Islet precursor cell (in vitro differentiated cells): ENCODE data around the gene UQCRC2.
A peak's percentile ranks its signal among the peaks of the same experiment; 100 is the strongest.
"Not testable (repeated sequence)": the region's sequence is repeated elsewhere in the genome, so short reads cannot be mapped to it uniquely, and the experiment has no call there.

ENCODE experiments used
- DNase-seq: peaks from one replicate; pipeline ENCODE4 v3.0.0-alpha.2; 2018

UQCRC2 gene

DNA sequence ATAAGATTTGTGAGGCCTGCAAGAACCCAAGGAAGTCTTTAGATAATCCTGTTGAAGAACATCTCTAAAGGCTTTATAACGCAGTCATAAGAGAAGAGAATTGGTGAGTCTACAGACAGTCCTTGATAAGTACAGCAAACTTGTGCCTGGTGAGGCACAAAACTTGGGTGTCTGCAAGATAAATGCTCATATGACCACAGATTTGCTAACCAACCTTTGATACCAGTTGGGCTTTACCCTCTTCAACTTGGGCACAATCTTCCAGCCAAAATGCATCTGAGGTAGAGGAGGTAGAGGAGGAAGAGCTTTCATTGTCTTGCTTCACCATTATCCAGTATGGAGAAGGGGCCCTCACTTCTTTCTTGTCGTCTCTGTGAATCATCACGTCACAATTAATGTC, 30.9 kb downstream of the UQCRC2 start:
- no peak for DNase-seq

DNA sequence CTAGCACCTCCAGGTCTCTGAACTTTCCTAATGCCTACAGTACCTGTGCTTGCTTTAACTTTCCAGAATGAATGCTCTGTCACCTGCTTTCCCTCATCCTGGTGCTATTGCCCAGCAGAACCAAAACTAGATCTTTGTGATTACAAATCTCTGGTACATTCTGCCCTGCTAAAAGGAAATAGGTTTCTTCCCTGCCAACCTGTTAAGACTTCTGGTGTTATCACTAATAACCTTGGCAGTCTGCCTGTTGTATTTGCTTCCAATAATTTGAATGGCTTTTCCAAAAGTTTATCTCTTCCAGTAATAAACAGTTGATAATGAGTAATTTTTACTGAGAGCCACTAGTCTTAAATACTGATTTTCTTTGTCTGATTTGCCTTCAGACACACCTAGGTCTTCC, 32.4 kb downstream of the UQCRC2 start:
- no peak for DNase-seq

- no peak for DNase-seq
Measured at GRCh38 chr16:21986692-21987246, 33.6 kb downstream of the UQCRC2 start.

GRCh38 chr16:21987498-21987897, 34.3 kb downstream of the UQCRC2 start:
- DNase-seq: no peak

- no peak for DNase-seq
Measured at GRCh38 chr16:21989133-21989532, 36.0 kb downstream of the UQCRC2 start.

- DNase-seq: no peak
Measured at GRCh38 chr16:21989751-21990150, 36.6 kb downstream of the UQCRC2 start.

DNA sequence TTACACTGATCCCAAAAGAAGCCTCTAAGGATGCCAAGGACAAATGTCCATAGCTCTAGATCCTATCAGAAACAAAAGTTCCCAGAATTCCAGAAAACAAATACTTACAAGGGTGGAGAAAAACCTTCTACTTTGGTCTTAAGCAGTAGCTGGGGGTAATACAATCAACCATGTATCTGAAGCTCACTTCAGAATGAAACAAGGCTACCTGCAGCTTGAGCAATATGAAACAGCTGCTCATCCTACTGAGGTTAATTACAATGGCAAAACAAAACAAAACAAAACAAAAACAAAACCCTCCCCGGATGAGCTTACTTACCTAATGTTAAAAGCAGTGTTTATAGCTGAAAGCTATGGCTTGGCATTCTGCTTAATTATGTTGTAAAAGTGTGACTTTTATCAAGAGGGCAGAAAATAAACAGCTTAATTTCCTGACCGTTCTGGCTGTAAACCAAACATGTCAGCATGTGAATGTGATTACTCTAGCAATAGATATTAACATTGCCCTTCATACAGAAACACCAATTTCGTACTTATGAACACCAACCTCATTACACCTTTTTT, 37.3 kb downstream of the UQCRC2 start:
- DNase-seq: no peak

DNA sequence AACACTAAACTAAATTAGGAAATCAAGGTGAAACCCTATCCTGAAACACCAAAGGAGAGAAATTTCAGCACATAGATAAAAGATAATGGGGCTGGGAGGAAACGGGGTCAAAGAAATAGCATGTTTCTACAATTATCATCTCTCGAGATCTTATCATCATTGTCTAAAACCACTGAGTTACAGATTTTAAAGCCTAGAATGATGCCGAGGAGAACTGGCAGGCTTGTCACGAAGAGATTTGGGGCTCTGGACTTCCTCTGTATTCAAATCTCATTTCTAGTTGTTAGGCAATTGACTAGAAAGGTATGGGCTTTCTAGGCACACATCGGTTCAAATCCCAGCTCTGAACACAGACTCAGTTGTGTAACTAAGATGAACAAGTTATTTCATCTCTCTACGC, 38.5 kb downstream of the UQCRC2 start:
- DNase-seq: no peak

DNA sequence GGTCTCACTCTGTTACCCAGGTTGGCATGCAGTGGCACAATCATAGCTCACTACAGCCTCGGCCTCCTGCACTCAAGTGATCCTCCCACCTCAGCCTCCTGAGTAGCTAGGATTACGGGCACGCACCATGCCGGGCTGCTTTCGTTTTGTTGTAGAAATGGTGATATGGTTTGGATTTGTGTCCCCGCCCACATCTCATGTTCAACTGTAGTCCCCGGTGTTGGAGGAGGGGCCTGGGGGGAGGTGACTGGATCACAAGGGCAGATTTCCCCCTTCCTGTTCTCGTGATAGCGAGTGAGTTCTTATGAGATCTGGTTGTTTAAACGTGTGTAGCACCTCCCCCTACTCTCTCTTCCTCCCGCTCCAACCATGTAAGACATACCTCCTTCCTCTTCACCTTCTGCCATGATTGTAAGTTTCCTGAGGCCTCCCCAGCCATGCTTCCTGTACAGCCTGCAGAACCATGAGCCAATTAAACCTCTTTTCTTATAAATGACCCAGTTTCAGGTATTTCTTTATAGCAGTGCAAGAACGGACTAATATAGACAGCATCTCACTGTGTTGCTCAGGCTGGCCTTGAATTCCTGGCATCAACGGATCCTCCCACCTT, 41.8 kb downstream of the UQCRC2 start:
- no peak for DNase-seq

DNA sequence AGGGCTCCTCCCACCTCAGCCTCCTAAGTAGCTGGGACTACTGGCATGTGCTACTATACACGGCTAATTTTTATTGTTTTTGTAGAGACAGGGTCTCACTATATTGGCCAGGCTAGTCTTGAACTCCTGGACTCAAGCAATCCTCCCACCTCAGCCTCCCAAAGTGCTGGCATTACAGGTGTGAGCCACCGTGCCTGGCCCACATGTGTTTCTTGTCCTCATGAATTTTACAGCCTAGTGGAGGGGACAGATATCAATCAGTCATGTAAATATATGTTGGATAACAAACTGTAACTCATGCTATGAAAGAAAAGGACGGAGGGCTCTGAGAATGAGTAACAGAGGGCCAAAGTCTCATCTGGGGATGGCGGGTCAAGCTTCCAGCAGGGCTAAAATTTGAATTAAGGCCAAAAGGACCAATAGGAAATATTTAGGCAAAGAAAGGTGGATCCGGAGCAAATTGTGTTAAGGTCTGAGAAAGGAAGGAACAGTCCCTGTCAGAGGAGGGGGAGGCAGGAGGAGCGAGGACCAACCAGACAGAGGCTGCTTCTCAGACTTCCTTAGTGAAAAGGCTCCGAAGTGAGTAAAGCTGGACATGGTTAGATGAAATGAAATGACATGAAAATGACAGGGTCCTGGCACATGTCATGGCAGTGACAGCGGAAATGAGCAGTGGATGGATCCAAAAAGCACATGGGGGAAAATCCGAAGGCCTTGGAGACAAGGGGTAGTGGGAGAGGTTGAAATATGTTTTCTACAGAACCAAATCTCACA, 43.9 kb downstream of the UQCRC2 start:
- no peak for DNase-seq

- no peak for DNase-seq
Measured at GRCh38 chr16:21997697-21998480, 44.7 kb downstream of the UQCRC2 start.

DNA sequence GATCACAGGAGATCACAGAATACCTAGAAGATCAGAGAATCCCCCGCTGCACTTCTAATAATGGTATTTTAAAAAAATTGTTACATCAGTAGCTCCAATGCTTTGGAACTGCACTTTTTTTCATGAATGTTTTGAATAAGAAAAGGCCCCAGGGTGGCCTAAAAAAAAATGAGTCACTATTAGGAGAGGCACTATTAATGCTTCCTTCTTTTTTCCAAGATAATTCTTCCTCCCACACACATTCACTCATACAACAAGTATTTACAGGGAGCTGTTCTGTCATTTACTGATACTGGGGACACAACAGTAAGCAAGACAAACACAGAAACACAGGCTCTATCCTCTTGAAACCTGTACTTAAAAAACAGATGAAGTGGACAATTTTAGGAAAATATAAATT, 48.4 kb downstream of the UQCRC2 start:
- DNase-seq: no peak

GRCh38 chr16:22002047-22002446, 48.9 kb downstream of the UQCRC2 start:
- DNase-seq: not testable (repeated sequence)

DNA sequence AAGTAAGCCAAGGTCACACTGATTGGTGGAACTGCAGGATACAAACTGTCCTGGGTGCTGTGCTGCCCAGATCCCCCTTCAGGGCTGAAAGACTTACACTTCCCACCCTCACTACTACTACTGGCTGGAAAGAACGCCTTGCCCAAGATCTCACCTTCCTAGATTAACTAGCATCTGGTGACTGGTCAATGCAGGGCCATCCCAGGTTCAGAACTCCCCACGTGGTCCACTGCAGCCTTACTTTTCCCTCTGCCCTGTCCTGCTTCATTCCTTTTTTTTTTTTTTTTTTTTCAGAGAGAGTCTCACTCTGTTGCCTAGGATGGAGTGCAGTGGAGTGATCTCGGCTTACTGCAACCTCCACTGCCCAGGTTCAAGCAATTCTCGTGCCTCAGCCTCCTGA, 50.0 kb downstream of the UQCRC2 start:
- no peak for DNase-seq

GRCh38 chr16:22004341-22004740, 51.2 kb downstream of the UQCRC2 start:
- no peak for DNase-seq

GRCh38 chr16:22005746-22006145, 52.6 kb downstream of the UQCRC2 start:
- DNase-seq: no peak

- no peak for DNase-seq
Measured at GRCh38 chr16:22006636-22007035, 53.5 kb downstream of the UQCRC2 start.

- DNase-seq: no peak
Measured at GRCh38 chr16:22007159-22007508, 54.0 kb downstream of the UQCRC2 start.

GRCh38 chr16:22007509-22008214, 54.5 kb downstream of the UQCRC2 start, which contains the start of gene MOSMO:
TSS of gene MOSMO (plus strand) at chr16:22008111. CDS start at chr16:22008302, 191 bp downstream.
- peak; percentile 77 for DNase-seq

GRCh38 chr16:22008215-22009059, 55.3 kb downstream of the UQCRC2 start:
- DNase-seq: peak; percentile 67

GRCh38 chr16:22010902-22011301, 57.7 kb downstream of the UQCRC2 start:
- no peak for DNase-seq

DNA sequence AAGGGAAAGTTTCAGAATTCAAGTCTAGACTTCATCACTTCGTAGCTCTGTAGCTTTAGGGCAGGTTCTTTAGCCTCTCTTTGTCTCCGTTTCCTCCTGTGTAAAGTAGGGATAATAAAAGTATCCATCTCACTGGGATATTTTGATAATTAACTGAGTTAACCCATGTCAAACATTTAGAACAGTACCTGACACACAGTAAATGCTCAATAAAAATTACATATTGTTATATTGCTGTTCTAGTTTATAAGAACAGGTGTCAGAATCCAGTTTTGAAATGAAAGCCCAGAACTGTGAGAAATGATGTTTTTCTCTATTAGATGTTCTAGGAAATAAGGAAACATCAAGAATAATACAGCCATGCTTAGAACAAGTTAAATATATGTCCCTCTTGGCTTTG, 59.1 kb downstream of the UQCRC2 start:
- no peak for DNase-seq
